22Rv1 (cell line): ENCODE results near the gene TCF7L1.
"Not testable (repeated sequence)": the region's sequence is repeated elsewhere in the genome, so short reads cannot be mapped to it uniquely, and the experiment has no call there.

Experiments used
- ZFX ChIP-seq: fragments of 450-650 bp; IDR thresholded peaks from 2 replicates; pipeline ENCODE4 v1.6.1; 2017; ENCODE audit warnings: antibody characterized with exemption, borderline replicate concordance
- TF ChIP-seq, protein P1 (sequence below): fragments of 450-650 bp; IDR thresholded peaks from 2 replicates; pipeline ENCODE4 v1.5.1; 2017; ENCODE audit warnings: mild to moderate bottlenecking

DNA sequence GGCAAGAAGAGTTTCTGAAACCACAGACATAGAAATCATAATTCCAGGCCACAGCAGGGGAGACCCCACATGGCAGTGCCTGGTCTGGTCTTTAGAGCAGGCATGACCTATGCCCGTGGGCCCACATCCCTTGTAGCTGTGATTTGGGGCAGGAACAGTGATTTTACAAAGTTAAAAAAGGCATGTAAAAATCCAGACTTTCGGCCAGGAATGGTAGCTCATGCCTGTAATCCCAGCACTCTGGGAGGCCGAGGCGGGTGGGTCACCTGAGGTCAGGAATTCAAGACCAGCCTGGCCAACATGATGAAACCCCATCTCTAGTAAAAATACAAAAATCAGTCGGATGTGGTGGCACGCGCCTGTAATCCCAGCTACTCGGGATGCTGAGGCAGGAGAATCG, 78.4 kb downstream of the TCF7L1 start:
- TF ChIP-seq, protein P1, sequence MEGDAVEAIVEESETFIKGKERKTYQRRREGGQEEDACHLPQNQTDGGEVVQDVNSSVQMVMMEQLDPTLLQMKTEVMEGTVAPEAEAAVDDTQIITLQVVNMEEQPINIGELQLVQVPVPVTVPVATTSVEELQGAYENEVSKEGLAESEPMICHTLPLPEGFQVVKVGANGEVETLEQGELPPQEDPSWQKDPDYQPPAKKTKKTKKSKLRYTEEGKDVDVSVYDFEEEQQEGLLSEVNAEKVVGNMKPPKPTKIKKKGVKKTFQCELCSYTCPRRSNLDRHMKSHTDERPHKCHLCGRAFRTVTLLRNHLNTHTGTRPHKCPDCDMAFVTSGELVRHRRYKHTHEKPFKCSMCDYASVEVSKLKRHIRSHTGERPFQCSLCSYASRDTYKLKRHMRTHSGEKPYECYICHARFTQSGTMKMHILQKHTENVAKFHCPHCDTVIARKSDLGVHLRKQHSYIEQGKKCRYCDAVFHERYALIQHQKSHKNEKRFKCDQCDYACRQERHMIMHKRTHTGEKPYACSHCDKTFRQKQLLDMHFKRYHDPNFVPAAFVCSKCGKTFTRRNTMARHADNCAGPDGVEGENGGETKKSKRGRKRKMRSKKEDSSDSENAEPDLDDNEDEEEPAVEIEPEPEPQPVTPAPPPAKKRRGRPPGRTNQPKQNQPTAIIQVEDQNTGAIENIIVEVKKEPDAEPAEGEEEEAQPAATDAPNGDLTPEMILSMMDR: not testable (repeated sequence)
- not testable (repeated sequence) for TF ChIP-seq ZFX
